Measurements from ENCODE around the gene SENP5. TPM values are rescaled to one million over a fixed set of nuclear protein-coding genes. Genes with fewer than 3 reads are reported as not detected.

SENP5 gene
- total RNA-seq, 1 experiment from 2014 or later, result 30.4 TPM

DNA sequence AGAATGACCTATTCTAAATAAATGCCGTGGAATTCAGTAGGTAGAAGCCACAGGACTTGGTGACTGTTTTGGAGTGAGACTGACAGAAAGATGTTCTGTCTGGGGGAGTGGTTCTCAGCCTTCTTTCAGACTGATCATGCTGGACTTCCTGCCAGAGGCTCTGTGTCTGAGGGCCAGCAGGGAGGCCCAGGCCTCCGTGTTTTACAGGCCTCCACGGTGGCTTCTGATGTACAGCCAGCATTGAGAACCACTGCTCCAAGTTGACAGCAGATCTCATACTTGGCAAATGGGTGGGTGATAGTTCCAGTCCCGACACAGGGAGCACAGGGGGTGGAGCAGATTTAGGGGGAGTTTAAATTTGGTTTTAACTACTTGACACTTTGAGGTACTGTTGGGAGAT, 107.6 kb downstream of the SENP5 start:
- no CpG with 5 or more reads among the region's 4 CpGs for WGBS (ENCODE audit: extremely low coverage, insufficient read length, low lambda C conversion rate)
- peaks cover 1 to 4% of the 10 kb centered on the region in 2 experiments; a peak in 3 of 4 replicates for H3K4me1 Mint-ChIP-seq
- no peak overlapping the region for H4K5ac ChIP-seq (ENCODE audit: insufficient read length, low read depth, low read length)

More for the DNA sequence above, 107.6 kb downstream of the SENP5 start:
- Histone ChIP-seq H3T11ph (ENCODE audit: low read length) (no peak overlapping the region), H3K27ac (ENCODE audit: insufficient read length, low read depth, low read length) (no peak overlapping the region), H2BK5ac (ENCODE audit: insufficient read length, low read length) (no peak overlapping the region), H3K79me1 (ENCODE audit: insufficient read depth, low read depth, low read length, poor library complexity, severe bottlenecking) (no peaks in the 10 kb centered on the region), H3K14ac (ENCODE audit: insufficient read depth, low read length) (no peak overlapping the region), H3K56ac (ENCODE audit: insufficient read length, low read depth, low read length) (no peak overlapping the region), H2BK120ac (ENCODE audit: low read depth, low read length, poor library complexity, severe bottlenecking) (no peak overlapping the region), H4K8ac (replicated peaks; ENCODE audit: insufficient read length, low read depth, low read length) (no peak overlapping the region), H2AK5ac (ENCODE audit: insufficient read length, low read length) (no peak overlapping the region), H3K23me2 (ENCODE audit: insufficient read length, low read depth, low read length, poor library complexity, severe bottlenecking) (no peaks in the 10 kb centered on the region), H3K23ac (ENCODE audit: insufficient read length, low read depth, low read length) (no peak overlapping the region), H2BK15ac (ENCODE audit: low read depth, low read length) (no peak overlapping the region), H2AFZ (ENCODE audit: low read length) (no peak overlapping the region), H3K4ac (ENCODE audit: low read depth, low read length) (no peak overlapping the region), H3K18ac (ENCODE audit: insufficient read length, low read depth, low read length) (no peak overlapping the region), H3K27me3 (ENCODE audit: insufficient read depth, low read length) (peaks cover 12% of the 10 kb centered on the region; the same call in 1 of the 2 replicates), H2BK20ac (ENCODE audit: low read depth, low read length, poor library complexity, severe bottlenecking) (no peak overlapping the region), H3K79me2 (ENCODE audit: insufficient read depth, low read length) (no peaks in the 10 kb centered on the region), H3K9ac (ENCODE audit: extremely low read depth, insufficient read length, low read length) (no peak overlapping the region), H2BK12ac (ENCODE audit: insufficient read length, low read depth, low read length) (no peak overlapping the region), H4K20me1 (ENCODE audit: control insufficient read depth, insufficient read depth, insufficient read length) (no peaks in the 10 kb centered on the region), H3K4me1 (ENCODE audit: insufficient read depth, low read length) (no peaks in the 10 kb centered on the region; the same call in 1 of the 2 replicates), H3K4me2 (ENCODE audit: insufficient read depth, insufficient read length, low read length) (no peak overlapping the region), H4K91ac (ENCODE audit: insufficient read length, low read depth, low read length) (no peak overlapping the region), H3K9me3 (ENCODE audit: control insufficient read depth, low read depth, low read length) (peaks cover 3% of the 10 kb centered on the region)
- H3K27ac Mint-ChIP-seq, result no peak overlapping the region
- peaks cover 11 to 14% of the 10 kb centered on the region in 2 experiments for H3K9me3 Mint-ChIP-seq
- DNase-seq, result no peak
- TF ChIP-seq, protein P1, sequence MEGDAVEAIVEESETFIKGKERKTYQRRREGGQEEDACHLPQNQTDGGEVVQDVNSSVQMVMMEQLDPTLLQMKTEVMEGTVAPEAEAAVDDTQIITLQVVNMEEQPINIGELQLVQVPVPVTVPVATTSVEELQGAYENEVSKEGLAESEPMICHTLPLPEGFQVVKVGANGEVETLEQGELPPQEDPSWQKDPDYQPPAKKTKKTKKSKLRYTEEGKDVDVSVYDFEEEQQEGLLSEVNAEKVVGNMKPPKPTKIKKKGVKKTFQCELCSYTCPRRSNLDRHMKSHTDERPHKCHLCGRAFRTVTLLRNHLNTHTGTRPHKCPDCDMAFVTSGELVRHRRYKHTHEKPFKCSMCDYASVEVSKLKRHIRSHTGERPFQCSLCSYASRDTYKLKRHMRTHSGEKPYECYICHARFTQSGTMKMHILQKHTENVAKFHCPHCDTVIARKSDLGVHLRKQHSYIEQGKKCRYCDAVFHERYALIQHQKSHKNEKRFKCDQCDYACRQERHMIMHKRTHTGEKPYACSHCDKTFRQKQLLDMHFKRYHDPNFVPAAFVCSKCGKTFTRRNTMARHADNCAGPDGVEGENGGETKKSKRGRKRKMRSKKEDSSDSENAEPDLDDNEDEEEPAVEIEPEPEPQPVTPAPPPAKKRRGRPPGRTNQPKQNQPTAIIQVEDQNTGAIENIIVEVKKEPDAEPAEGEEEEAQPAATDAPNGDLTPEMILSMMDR (conservative IDR thresholded peaks at IDR 0.05), result no peak
- H3K36me3 Mint-ChIP-seq (ENCODE audit: insufficient read depth in 1 of 3, low read depth in 3 of 3), result peaks cover 0 to 8% (median 2%) of the 10 kb centered on the region in 3 experiments; a peak in 1 of 7 replicates
- peaks cover 47% of the 10 kb centered on the region for H3K27me3 Mint-ChIP-seq (ENCODE audit: low read depth)
- no peak overlapping the region for H3K4me3 Mint-ChIP-seq

All from H9 (cell line).